Stimulated activated naive B cell treated with anti-CD40 and anti-IgM and Interleukin-4, amounts not matched to agents 10 μg/mL and 1 μg/mL and 100 μg/mL, for 72 hours (primary cell): ENCODE measurements around the gene MCM3.
A peak's percentile ranks its signal among the peaks of the same experiment; 100 is the strongest.

Experiments used
- ATAC-seq, 2 donors: fragments of 150-1000 bp; cut with Tn5 transposase; replicated peaks; 2 replicates each; pipeline ENCODE4 v1.10.0; 2021; ENCODE audit warnings: moderate library complexity in 1 of 2
- DNase-seq: peaks from one replicate; pipeline ENCODE4 v3.0.0; 2021
- H3K27ac Mint-ChIP-seq: one replicate; pipeline ENCODE4 v1.8.0; 2022; ENCODE audit warnings: mild to moderate bottlenecking, mixed read lengths
- H3K27me3 Mint-ChIP-seq, 2 donors: one replicate each; pipeline ENCODE4 v1.8.0; 2022; ENCODE audit warnings: mixed read lengths in 2 of 2
- H3K36me3 Mint-ChIP-seq, 2 donors: one replicate each; pipeline ENCODE4 v1.8.0; 2022; ENCODE audit warnings: mixed read lengths in 2 of 2, mild to moderate bottlenecking in 1 of 2
- H3K4me1 Mint-ChIP-seq, 2 donors: one replicate each; pipeline ENCODE4 v1.8.0; 2022; ENCODE audit warnings: mixed read lengths in 2 of 2, mild to moderate bottlenecking in 1 of 2
- H3K4me3 Mint-ChIP-seq, 2 donors: one replicate each; pipeline ENCODE4 v1.8.0; 2022; ENCODE audit warnings: mild to moderate bottlenecking in 2 of 2, mixed read lengths in 2 of 2, moderate library complexity in 1 of 2
- H3K9me3 Mint-ChIP-seq, 2 donors: one replicate each; pipeline ENCODE4 v1.8.0; 2022; ENCODE audit warnings: mixed read lengths in 2 of 2, mild to moderate bottlenecking in 1 of 2

The MCM3 gene

DNA sequence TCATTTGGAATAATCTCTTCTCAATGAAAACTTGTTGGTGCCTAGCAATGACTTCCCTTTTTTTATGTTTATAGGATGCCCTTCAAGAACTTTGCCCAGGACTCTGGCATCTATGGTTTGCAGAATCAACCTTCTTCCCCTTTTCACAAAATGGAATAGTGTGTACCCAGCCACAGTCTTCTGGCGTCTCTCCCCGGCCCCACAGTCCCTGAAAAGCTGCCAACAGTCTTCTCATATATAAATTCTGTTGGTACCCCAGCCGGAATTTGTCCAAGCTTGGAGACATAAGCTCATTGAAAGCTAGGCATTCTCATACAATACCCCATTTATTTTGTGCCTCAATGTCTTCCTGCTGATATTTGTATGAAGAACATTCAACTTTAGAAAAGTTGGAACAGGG lies 26.4 kb upstream of the MCM3 start:
- H3K27ac Mint-ChIP-seq = no peak overlapping the region
- H3K4me1 Mint-ChIP-seq = peaks cover 23 to 40% of the 10 kb centered on the region in 2 donors
- peaks cover 0 to 4% of the 10 kb centered on the region in 2 donors for H3K36me3 Mint-ChIP-seq
- peaks cover 0 to 4% of the 10 kb centered on the region in 2 donors for H3K9me3 Mint-ChIP-seq
- H3K4me3 Mint-ChIP-seq = no peak overlapping the region
- ATAC-seq = peak in 1 of 2 donors; percentile 22
- H3K27me3 Mint-ChIP-seq = no peaks in the 10 kb centered on the region
- DNase-seq = no peak

DNA sequence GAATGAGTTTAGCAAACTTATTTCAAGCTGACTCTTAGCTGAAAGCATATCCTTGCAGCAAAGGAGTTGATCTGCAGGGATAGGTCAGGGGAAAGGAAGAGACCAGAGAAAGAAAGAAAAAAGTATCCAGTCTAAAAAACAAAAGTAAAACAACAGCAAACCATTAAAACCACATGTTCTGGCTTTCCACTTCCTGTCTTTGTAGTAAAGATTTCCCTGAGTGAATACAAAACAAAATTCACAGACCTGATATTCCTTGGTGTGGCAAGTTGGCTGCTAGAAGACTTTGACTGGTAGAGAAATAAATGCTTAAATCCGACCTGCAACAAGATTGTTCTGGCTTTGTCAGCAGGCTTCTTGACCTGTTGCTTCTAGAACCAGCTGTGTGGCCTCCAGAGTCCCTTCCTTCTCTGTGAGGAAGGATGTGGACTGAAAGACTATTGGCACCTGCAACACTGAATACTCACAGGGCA lies 23.4 kb upstream of the MCM3 start:
- peaks cover 46 to 68% of the 10 kb centered on the region in 2 donors for H3K4me1 Mint-ChIP-seq
- DNase-seq (no peak), ATAC-seq (no peak)
- H3K36me3 Mint-ChIP-seq = peaks cover 0 to 4% of the 10 kb centered on the region in 2 donors
- peaks cover 0 to 4% of the 10 kb centered on the region in 2 donors for H3K9me3 Mint-ChIP-seq
- no peaks in the 10 kb centered on the region for H3K27me3 Mint-ChIP-seq
- peak overlapping the region; percentile 67 to 70 for H3K4me3 Mint-ChIP-seq
- H3K27ac Mint-ChIP-seq = peak overlapping the region; percentile 95

DNA sequence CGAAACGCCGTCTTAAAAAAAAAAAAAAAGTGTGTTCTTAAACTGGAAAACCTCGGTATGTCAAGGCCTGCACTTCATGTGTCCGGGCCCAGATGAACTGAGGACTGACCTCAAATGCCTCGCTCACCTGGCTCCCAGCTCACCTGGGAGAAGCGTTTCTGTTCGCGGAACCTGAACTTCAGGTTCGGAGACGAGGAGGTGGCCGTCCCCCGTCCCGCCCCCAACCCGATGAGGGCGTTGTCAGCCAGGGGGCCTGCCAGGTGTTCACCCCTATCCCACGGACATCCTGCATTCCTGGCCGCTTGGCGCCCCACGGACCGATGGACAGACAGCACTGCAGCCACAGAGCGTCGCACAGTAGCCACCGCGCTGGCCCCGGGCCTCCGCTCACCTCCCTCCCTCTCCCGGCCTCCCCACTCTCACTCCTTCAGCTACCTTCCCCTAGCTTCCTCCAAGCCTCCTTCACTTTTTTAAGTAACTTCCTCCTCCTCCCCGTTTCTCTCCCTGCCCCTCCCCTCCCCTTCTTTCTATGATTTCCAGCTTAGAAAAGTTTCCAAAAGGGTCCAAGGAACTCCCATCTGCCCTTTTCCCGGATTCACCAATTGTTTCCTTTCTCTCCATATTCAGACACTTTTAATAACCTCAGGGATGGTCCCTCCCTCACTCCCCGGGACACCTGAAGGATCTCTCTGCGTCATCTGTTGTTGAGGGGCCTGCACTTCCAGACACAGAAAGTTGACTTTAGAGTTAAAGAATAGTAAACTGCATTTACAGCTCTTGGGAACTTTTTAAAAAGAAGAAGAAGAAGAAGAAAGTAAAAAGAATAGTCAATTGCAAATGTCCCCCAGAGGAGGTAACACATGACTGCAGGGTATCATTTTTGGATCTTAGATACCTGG lies 22.7 kb upstream of the MCM3 start:
- no peaks in the 10 kb centered on the region for H3K27me3 Mint-ChIP-seq
- H3K4me1 Mint-ChIP-seq = peaks cover 48 to 72% of the 10 kb centered on the region in 2 donors
- peak overlapping the region; percentile 67 to 70 for H3K4me3 Mint-ChIP-seq
- H3K27ac Mint-ChIP-seq = peak overlapping the region; percentile 95
- peaks cover 0 to 4% of the 10 kb centered on the region in 2 donors for H3K36me3 Mint-ChIP-seq
- H3K9me3 Mint-ChIP-seq = peaks cover 0 to 4% of the 10 kb centered on the region in 2 donors
- DNase-seq = no peak
- ATAC-seq = no peak

DNA sequence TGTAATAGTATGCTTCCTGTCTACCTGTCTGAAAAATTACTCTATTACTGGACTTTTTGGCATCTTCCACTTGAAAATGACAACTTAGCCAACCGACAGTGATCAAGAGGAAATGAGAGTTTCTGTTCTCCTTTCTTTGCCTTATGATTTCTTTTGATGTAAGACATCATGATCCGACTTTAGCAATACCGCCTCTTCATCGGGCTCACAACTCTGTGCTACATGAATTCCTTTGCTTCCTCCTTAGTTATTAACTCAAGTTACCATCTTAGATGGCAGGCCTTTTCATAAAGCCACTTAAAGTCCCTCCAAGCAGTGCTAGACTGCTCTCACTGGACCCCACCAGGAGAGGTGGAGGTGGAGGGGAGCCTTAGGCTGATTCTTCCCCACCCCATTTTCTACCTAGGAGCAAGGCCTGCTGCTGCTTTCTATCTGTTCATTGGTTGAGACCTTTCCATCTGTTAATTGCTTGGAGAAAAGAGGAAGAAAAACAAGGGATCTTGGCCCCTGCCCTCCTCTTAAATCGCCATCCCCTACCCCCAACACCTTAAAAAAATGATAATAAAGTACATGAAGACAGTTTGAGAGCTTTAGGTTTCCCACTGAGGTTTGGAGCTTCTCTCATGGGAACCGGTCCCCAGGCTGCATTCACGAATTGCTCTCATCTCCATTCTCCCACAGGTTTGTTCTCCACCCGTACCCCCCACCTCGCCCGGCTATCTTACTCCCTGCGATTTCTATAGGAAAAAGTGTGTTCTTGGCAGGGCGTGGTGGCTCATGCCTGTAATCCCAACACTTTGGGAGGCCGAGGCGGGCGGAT lies 21.6 kb upstream of the MCM3 start:
- H3K27ac Mint-ChIP-seq = peak overlapping the region; percentile 94
- DNase-seq = peak; percentile 38
- H3K27me3 Mint-ChIP-seq = no peaks in the 10 kb centered on the region
- peak overlapping the region; percentile 52 for H3K4me3 Mint-ChIP-seq
- peaks cover 0 to 4% of the 10 kb centered on the region in 2 donors for H3K36me3 Mint-ChIP-seq
- H3K4me1 Mint-ChIP-seq = peaks cover 48 to 81% of the 10 kb centered on the region in 2 donors
- ATAC-seq = peak; percentile 88 to 89
- H3K9me3 Mint-ChIP-seq = peaks cover 0 to 4% of the 10 kb centered on the region in 2 donors

DNA sequence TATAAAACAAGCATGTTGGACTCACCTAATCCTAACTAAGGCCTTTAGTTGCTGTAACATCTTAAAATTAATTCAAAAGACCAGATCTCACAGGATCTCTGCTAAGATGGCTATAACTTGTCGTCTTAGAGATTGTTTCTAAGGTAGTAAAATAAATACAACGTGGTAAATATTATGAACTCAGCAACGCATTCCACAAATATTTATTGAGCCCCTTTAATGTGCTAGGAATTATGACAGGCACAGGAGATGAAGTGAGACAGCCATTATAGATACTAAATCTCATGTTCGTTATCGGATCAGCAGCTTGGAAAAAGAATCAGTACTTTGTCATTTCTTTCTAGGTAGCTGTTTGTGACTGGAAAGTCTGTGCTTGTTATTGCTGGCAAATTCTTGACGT lies 20.9 kb upstream of the MCM3 start:
- Mint-ChIP-seq H3K27ac (peak overlapping the region; percentile 94), H3K4me3 (peak overlapping the region; percentile 63 to 66)
- ATAC-seq = peak; percentile 26 to 38

DNA sequence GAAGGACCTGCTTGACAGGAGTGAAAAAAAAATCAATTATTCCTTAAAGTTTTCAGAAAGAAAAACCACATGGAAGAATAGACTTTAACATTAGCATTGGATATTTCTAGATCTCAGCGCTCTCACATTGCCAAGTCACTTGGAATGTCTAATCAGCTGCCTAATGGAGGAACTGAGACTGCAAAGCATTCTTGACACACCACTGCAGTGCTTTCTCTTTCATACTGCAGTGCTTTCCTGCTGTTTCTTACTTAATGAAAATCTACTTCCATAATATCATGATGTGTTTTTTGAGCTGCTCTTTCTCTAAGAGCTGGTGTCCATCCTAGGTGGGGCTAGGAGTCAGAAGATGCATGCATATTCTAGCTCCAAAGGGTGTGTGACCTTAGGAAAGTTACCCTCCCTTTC lies 20.4 kb upstream of the MCM3 start:
- Mint-ChIP-seq H3K4me3 (peak overlapping the region; percentile 63 to 66), H3K27me3 (no peaks in the 10 kb centered on the region), H3K4me1 (peaks cover 50 to 77% of the 10 kb centered on the region in 2 donors), H3K9me3 (peaks cover 0 to 4% of the 10 kb centered on the region in 2 donors), H3K27ac (peak overlapping the region; percentile 94), H3K36me3 (peaks cover 0 to 4% of the 10 kb centered on the region in 2 donors)
- no peak for DNase-seq
- ATAC-seq = peak; percentile 69 to 71

More for the DNA sequence above, 20.9 kb upstream of the MCM3 start:
- Mint-ChIP-seq H3K36me3 (peaks cover 0 to 4% of the 10 kb centered on the region in 2 donors), H3K9me3 (peaks cover 0 to 4% of the 10 kb centered on the region in 2 donors), H3K4me1 (peaks cover 48 to 79% of the 10 kb centered on the region in 2 donors), H3K27me3 (no peaks in the 10 kb centered on the region)
- no peak for DNase-seq

DNA sequence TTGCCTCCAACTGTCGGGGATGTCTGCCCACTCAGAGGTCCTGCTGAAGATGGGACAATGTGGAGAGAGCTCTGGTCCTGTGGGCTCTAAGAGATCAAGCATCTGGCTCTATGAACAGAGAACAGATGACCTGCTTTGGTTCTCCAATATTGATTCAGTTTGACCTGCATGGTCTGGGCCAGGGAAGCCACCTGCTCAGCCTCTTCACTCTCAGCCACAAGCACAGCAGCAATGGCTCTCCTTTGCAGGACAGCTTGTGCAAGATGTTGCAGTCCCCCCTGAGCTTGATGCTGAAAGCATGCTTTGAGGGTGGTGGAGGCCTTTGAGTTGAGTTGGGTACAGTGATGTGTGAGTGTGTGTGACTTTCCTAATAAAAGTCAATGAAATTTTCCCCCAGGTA lies 18.6 kb upstream of the MCM3 start:
- Mint-ChIP-seq H3K27me3 (no peaks in the 10 kb centered on the region), H3K27ac (peak overlapping the region; percentile 70), H3K4me3 (no peak overlapping the region), H3K4me1 (peaks cover 57 to 89% of the 10 kb centered on the region in 2 donors), H3K36me3 (peaks cover 2 to 4% of the 10 kb centered on the region in 2 donors), H3K9me3 (peaks cover 0 to 4% of the 10 kb centered on the region in 2 donors)
- ATAC-seq = no peak
- DNase-seq = no peak

DNA sequence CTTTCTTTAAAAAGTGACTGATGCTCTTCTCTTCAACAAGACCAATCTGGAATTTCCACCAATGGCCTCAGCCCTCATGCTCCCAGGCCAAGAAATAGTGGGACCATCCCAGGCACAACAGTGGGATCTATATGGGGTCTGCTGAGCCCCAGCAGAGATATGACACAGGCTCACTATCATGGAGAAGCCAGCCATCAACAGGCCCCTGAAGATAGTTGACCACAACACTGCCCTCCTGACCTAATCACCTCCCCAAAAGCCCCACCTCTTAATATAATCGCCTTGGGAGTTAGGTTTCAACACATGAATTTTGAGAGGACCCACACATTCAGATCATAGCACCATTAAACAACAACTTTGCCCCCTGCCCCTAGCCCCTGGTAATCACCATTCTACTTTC lies 16.8 kb upstream of the MCM3 start:
- no peak for DNase-seq
- Mint-ChIP-seq H3K36me3 (peaks cover 0 to 2% of the 10 kb centered on the region in 2 donors), H3K27ac (no peak overlapping the region), H3K27me3 (no peaks in the 10 kb centered on the region), H3K9me3 (no peaks in the 10 kb centered on the region), H3K4me3 (no peak overlapping the region), H3K4me1 (peaks cover 57 to 89% of the 10 kb centered on the region in 2 donors)
- no peak for ATAC-seq

DNA sequence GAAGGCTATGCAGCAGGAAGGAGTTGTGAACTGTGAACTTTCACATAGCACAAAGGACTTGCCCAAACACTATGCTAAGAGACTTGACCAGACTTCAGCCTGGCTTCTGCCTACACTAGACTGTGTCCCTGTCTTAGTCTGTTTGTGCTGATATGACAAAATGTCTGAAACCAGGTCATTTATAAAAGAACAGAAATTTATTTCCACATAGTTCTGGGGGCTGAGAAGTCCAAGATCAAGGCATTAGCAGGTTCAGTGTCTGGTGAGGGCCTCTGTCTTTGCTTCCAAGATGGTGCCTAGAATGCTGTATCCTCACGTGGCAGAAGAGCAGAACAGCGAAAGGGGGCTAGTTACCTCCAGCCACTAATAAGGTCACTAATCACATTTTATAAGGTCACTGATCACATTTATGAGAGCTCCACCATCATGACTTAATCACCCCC lies 16.0 kb upstream of the MCM3 start:
- peaks cover 3 to 5% of the 10 kb centered on the region in 2 donors for H3K36me3 Mint-ChIP-seq
- no peaks in the 10 kb centered on the region for H3K27me3 Mint-ChIP-seq
- H3K27ac Mint-ChIP-seq = no peak overlapping the region
- DNase-seq (no peak), ATAC-seq (no peak)
- H3K4me1 Mint-ChIP-seq = peaks cover 54 to 89% of the 10 kb centered on the region in 2 donors
- peaks cover 0 to 3% of the 10 kb centered on the region in 2 donors for H3K9me3 Mint-ChIP-seq
- H3K4me3 Mint-ChIP-seq = no peak overlapping the region

DNA sequence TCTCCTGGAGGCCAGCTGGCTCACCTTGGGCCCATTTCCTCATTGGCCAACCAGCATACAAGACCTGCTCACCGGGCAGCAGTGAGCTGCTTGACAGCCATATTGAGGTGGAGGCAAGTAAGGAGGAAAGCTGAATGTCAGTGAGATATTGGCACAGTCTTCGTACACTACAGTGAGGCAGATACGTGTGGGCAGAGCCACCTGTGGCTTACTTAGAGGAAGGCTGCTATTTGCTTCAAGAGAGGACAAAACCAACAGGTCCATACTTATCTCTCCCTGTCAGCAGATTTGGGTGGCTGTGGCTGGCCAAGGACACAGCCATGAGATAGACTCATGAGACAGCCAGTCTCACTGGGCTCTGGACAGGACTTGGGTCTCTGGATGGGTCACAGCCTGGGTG lies 15.1 kb upstream of the MCM3 start:
- Mint-ChIP-seq H3K4me3 (no peak overlapping the region), H3K9me3 (peaks cover 0 to 3% of the 10 kb centered on the region in 2 donors), H3K4me1 (peaks cover 48 to 83% of the 10 kb centered on the region in 2 donors), H3K27me3 (no peaks in the 10 kb centered on the region), H3K36me3 (peaks cover 3 to 6% of the 10 kb centered on the region in 2 donors), H3K27ac (peak overlapping the region; percentile 31)
- no peak for ATAC-seq
- DNase-seq = no peak

DNA sequence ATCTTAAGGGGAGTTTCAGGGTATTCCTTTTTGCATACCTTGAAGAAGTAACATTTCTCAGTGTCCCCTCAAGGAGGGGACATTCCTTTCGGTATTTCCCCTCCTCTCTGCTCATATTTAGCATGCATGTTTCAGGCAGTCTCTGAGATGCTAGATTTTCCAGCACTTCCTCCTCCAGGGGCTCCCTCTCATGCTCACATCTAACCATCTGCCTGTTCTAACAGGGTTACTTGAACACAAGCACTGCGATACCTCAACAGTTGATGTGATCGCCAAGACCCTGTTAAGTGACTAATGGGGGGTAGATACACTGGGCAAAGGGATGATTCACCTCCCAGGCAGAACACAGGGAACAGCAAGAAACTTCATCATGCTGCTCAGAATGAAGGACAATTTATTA lies 12.9 kb upstream of the MCM3 start:
- Mint-ChIP-seq H3K27ac (peak overlapping the region; percentile 97), H3K4me3 (peak overlapping the region; percentile 64 to 74), H3K36me3 (peaks cover 3 to 6% of the 10 kb centered on the region in 2 donors), H3K4me1 (peaks cover 34 to 69% of the 10 kb centered on the region in 2 donors), H3K9me3 (peaks cover 0 to 3% of the 10 kb centered on the region in 2 donors), H3K27me3 (no peaks in the 10 kb centered on the region)
- peak; percentile 51 to 61 for ATAC-seq
- peak; percentile 31 for DNase-seq

DNA sequence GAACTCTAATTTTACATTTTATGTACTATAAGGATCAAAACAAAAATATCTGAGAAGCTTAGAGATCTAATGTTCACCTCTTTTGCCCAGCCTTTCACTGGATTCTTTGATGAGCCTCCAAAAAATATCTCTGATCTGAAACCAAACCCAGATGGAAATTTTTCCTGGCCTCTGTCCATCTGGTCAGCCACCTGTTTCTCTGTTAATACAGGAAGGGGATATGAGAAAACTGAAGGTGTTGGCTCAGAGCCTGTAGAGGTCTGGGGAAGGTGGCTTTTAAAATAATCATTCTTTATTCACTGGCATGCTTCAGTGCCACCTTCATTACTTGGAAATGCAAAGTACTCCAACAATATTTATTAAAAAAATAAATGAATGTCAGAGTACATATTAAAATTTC lies 8.5 kb upstream of the MCM3 start:
- Mint-ChIP-seq H3K4me3 (no peak overlapping the region), H3K36me3 (peaks cover 3 to 5% of the 10 kb centered on the region in 2 donors), H3K4me1 (peaks cover 19 to 32% of the 10 kb centered on the region in 2 donors), H3K9me3 (peaks cover 0 to 3% of the 10 kb centered on the region in 2 donors), H3K27ac (no peak overlapping the region), H3K27me3 (no peaks in the 10 kb centered on the region)
- ATAC-seq (no peak), DNase-seq (no peak)

DNA sequence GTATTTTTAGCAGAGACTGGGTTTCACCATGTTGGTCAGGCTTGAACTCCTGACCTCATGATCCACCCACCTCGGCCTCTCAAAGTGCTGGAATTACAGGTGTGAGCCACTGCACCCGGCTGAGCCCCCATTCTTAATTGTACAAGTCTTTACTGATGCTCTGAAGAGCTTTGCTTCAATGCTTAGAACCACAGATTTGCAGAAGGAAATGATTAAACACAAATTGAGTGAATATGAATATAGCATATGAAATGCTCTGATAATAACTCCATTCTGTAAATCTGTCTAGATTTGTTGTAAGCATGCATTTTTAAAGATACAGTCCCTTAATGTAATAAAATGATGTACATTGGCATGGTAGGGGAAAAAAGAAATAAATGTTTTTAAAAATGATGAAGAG lies 4.3 kb upstream of the MCM3 start:
- Mint-ChIP-seq H3K4me3 (no peak overlapping the region), H3K27me3 (no peaks in the 10 kb centered on the region), H3K27ac (no peak overlapping the region), H3K9me3 (no peaks in the 10 kb centered on the region), H3K4me1 (peaks cover 2 to 4% of the 10 kb centered on the region in 2 donors), H3K36me3 (no peaks in the 10 kb centered on the region)
- DNase-seq (no peak), ATAC-seq (no peak)

DNA sequence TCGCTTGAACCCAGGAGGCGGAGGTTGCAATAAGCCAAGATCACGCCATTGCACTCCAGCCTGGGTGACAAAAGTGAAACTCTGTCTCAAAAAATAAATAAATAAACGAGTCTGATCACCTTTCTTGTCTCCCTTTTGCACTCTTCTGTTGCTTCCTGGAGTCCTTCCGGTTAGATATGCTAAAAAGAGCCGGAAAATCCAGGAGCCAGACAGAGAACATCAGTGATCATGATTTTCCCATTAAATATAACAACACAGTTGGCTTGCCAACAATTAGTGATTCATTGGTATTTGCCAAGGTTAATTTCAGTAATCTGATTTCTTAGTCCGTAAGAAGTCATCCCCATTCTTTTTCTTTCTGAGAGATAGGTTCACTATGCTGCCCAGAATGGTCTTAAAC lies 3.7 kb upstream of the MCM3 start:
- DNase-seq (no peak), ATAC-seq (no peak)
- Mint-ChIP-seq H3K4me3 (no peak overlapping the region), H3K36me3 (peaks cover 2 to 4% of the 10 kb centered on the region in 2 donors), H3K27me3 (no peaks in the 10 kb centered on the region), H3K9me3 (no peaks in the 10 kb centered on the region), H3K4me1 (peaks cover 5 to 7% of the 10 kb centered on the region in 2 donors), H3K27ac (no peak overlapping the region)
